IMR-90 (cell line): ENCODE measurements around the gene PCDHGA5. TPM values are rescaled to one million over a fixed set of nuclear protein-coding genes. Genes with fewer than 3 reads are reported as not detected.

Experiments used
- ATAC-seq: fragments of 200-7000 bp; cut with Tn5 transposase; 2 replicates; pipeline ENCODE4 v1.9.1; 2020; ENCODE audit warnings: low read depth, mild to moderate bottlenecking, moderate library complexity
- BruUV-seq: library from RNA; stranded (reverse); fragments of 400-500 nt; replicated peaks from 2 replicates; lab custom pipeline; 2021; lab: Mats Ljungman, UMichigan
- CTCF ChIA-PET: fragments of 300-600 bp; formaldehyde crosslinking; extraction: SDS; loops from one replicate; lab custom pipeline; 2021; ENCODE audit warnings: antibody characterized with exemption; lab: Yijun Ruan, JAX
- POLR2A ChIA-PET: fragments of 300-600 bp; sonication (Branson Sonifier 250); formaldehyde crosslinking; loops from one replicate; lab custom pipeline; 2022; ENCODE audit warnings: antibody characterized with exemption; ENCODE audit not compliant: unreplicated experiment; lab: Charles Lee
- DNase-seq: peaks from one replicate; pipeline ENCODE4 v3.0.0; 2013
- H2AFZ ChIP-seq: replicated peaks from 2 replicates; pipeline ENCODE3; 2013; ENCODE audit warnings: low read length, mild to moderate bottlenecking; ENCODE audit not compliant: poor library complexity
- H2AK5ac ChIP-seq: 2 replicates; pipeline ENCODE4 v1.6.1; 2013; ENCODE audit warnings: low read depth, low read length, inconsistent platforms
- H2AK9ac ChIP-seq: replicated peaks from 2 replicates; pipeline ENCODE3; 2013; ENCODE audit warnings: mild to moderate bottlenecking, low read depth, low read length, moderate library complexity; ENCODE audit not compliant: poor library complexity
- H2BK120ac ChIP-seq: 2 replicates; pipeline ENCODE4 v1.6.1; 2013; ENCODE audit warnings: low read depth, low read length, inconsistent platforms
- H2BK15ac ChIP-seq: 3 replicates; pipeline ENCODE4 v1.6.1; 2013; ENCODE audit warnings: low read depth, low read length, inconsistent platforms
- H2BK20ac ChIP-seq: 2 replicates; pipeline ENCODE4 v1.6.1; 2013; ENCODE audit warnings: low read depth, mild to moderate bottlenecking, inconsistent platforms, low read length, moderate library complexity
- H2BK5ac ChIP-seq: 2 replicates; pipeline ENCODE4 v1.6.1; 2013; ENCODE audit warnings: mild to moderate bottlenecking, low read depth, low read length, inconsistent platforms; ENCODE audit not compliant: poor library complexity, severe bottlenecking
- H3K14ac ChIP-seq: replicated peaks from 2 replicates; pipeline ENCODE4 v1.6.1; 2013; ENCODE audit warnings: low read depth, low read length, inconsistent platforms
- H3K18ac ChIP-seq: 2 replicates; pipeline ENCODE4 v1.6.1; 2013; ENCODE audit warnings: low read depth, low read length, control low read depth
- H3K23ac ChIP-seq: 2 replicates; pipeline ENCODE4 v1.6.1; 2013; ENCODE audit warnings: low read depth, low read length, inconsistent platforms
- H3K27ac ChIP-seq: 2 replicates; pipeline ENCODE4 v1.5.1; 2013; ENCODE audit warnings: mild to moderate bottlenecking, control low read depth, low read length; ENCODE audit not compliant: insufficient read depth
- H3K27me3 ChIP-seq: 2 replicates; pipeline ENCODE4 v1.6.1; 2013; ENCODE audit warnings: low read length; ENCODE audit not compliant: control insufficient read depth, insufficient read depth
- H3K36me3 ChIP-seq: 2 replicates; pipeline ENCODE4 v1.6.1; 2013; ENCODE audit warnings: low read length, mixed read lengths; ENCODE audit not compliant: control insufficient read depth, insufficient read depth
- H3K4ac ChIP-seq: 2 replicates; pipeline ENCODE4 v1.6.1; 2013; ENCODE audit warnings: low read depth, low read length, inconsistent platforms
- H3K4me1 ChIP-seq: 2 replicates; pipeline ENCODE4 v1.6.1; 2013; ENCODE audit warnings: low read length, mixed read lengths; ENCODE audit not compliant: control insufficient read depth, insufficient read depth
- H3K4me2 ChIP-seq: 2 replicates; pipeline ENCODE4 v1.6.1; 2013; ENCODE audit warnings: low read depth, mild to moderate bottlenecking, control low read depth, low read length, moderate library complexity
- H3K4me3 ChIP-seq: 2 replicates; pipeline ENCODE4 v1.5.1; 2013; ENCODE audit warnings: low read depth, mild to moderate bottlenecking, control low read depth, low read length, moderate library complexity; ENCODE audit not compliant: insufficient read depth
- H3K56ac ChIP-seq: 2 replicates; pipeline ENCODE4 v1.6.1; 2013; ENCODE audit warnings: low read length, inconsistent platforms; ENCODE audit not compliant: insufficient read depth; ENCODE audit errors: extremely low read depth
- H3K79me1 ChIP-seq, 2 experiments: 2 replicates each; pipeline ENCODE4 v1.6.1; 2013; ENCODE audit warnings: low read length in 2 of 2, inconsistent platforms in 1 of 2, low read depth in 1 of 2
- H3K9ac ChIP-seq: 2 replicates; pipeline ENCODE4 v1.6.1; 2013; ENCODE audit warnings: low read depth, low read length, control low read depth
- H3K9me1 ChIP-seq: 2 replicates; pipeline ENCODE4 v1.6.1; 2013; ENCODE audit warnings: low read length, inconsistent platforms; ENCODE audit not compliant: insufficient read depth
- H3K9me3 ChIP-seq: 2 replicates; pipeline ENCODE4 v1.6.1; 2013; ENCODE audit warnings: low read length; ENCODE audit not compliant: control insufficient read depth, insufficient read depth
- H4K20me1 ChIP-seq: 2 replicates; pipeline ENCODE4 v1.6.1; 2013; ENCODE audit warnings: low read length, inconsistent platforms; ENCODE audit not compliant: insufficient read depth
- H4K5ac ChIP-seq: 2 replicates; pipeline ENCODE4 v1.6.1; 2013; ENCODE audit warnings: mild to moderate bottlenecking, low read depth, low read length, control low read depth
- H4K8ac ChIP-seq, 2 experiments: 2 replicates each; pipeline ENCODE4 v1.6.1; 2013; ENCODE audit warnings: low read depth in 2 of 2, low read length in 2 of 2, control low read depth in 1 of 2, inconsistent platforms in 1 of 2
- H4K91ac ChIP-seq: 2 replicates; pipeline ENCODE4 v1.6.1; 2013; ENCODE audit warnings: low read depth, low read length, inconsistent platforms; ENCODE audit not compliant: insufficient read depth
- BHLHE40 ChIP-seq: fragments of 150-350 bp; IDR thresholded peaks from 2 replicates; pipeline ENCODE4 v1.6.1; 2016; ENCODE audit warnings: mild to moderate bottlenecking, low read depth, low read length
- CEBPB ChIP-seq: IDR thresholded peaks from 2 replicates; pipeline ENCODE4 v1.6.1; 2012; ENCODE audit warnings: low read depth, low read length, improper control_type of control experiment
- CHD1 ChIP-seq: IDR thresholded peaks from 2 replicates; pipeline ENCODE4 v1.6.1; 2012; ENCODE audit warnings: low read depth, low read length, improper control_type of control experiment
- FOS ChIP-seq: fragments of 150-350 bp; IDR thresholded peaks from 2 replicates; pipeline ENCODE4 v1.6.1; 2016; ENCODE audit warnings: low read depth, low read length
- MAFK ChIP-seq: IDR thresholded peaks from 2 replicates; pipeline ENCODE4 v1.6.1; 2012; ENCODE audit warnings: low read depth, low read length, improper control_type of control experiment
- MAZ ChIP-seq: IDR thresholded peaks from 2 replicates; pipeline ENCODE4 v1.6.1; 2012; ENCODE audit warnings: low read depth, mild to moderate bottlenecking, low read length, improper control_type of control experiment, moderate library complexity, borderline replicate concordance
- NFE2L2 ChIP-seq: fragments of 150-350 bp; IDR thresholded peaks from 2 replicates; pipeline ENCODE4 v1.6.1; 2016; ENCODE audit warnings: low read depth, mild to moderate bottlenecking, low read length
- POLR2A ChIP-seq: IDR thresholded peaks from 2 replicates; pipeline ENCODE4 v1.6.1; 2012; ENCODE audit warnings: mild to moderate bottlenecking, low read depth, low read length
- RAD21 ChIP-seq: IDR thresholded peaks from 2 replicates; pipeline ENCODE4 v1.6.1; 2012; ENCODE audit warnings: low read length, improper control_type of control experiment
- RCOR1 ChIP-seq: IDR thresholded peaks from 2 replicates; pipeline ENCODE4 v1.6.1; 2012; ENCODE audit warnings: mild to moderate bottlenecking, low read length, improper control_type of control experiment; ENCODE audit not compliant: insufficient replicate concordance
- RFX5 ChIP-seq: IDR thresholded peaks from 2 replicates; pipeline ENCODE4 v1.8.0; 2012; ENCODE audit warnings: low read depth, mild to moderate bottlenecking, low read length, moderate library complexity
- SMC3 ChIP-seq: fragments of 150-350 bp; IDR thresholded peaks from 2 replicates; pipeline ENCODE4 v1.6.1; 2016; ENCODE audit warnings: low read depth, mild to moderate bottlenecking, antibody characterized with exemption, low read length, moderate library complexity
- WGBS, 2 experiments: methylation state at CpG; one replicate each; pipeline versions ENCODE4 v1.1.5 to v1.1.7; 2013; ENCODE audit warnings: missing lambda C conversion rate in 2 of 2; ENCODE audit not compliant: insufficient read length in 1 of 2; ENCODE audit errors: extremely low coverage in 2 of 2; 5-methylcytosine and 5-hydroxymethylcytosine counted together
- dilution Hi-C: fragments of 300-500 bp; cut with HindIII; formaldehyde crosslinking; loops from one replicate; pipeline ENCODE4 v1.14.3; 2018; ENCODE audit warnings: low sequenced_read_pairs; ENCODE audit not compliant: unreplicated experiment
- in situ Hi-C: fragments of 300-500 bp; cut with MboI; formaldehyde crosslinking; loops from 3 replicates; pipeline ENCODE4 v1.14.3; 2019; ENCODE audit warnings: low sequenced_read_pairs, inconsistent platforms, mixed read lengths
- intact Hi-C: fragments of 100-400 bp; cut with micrococcal nuclease; formaldehyde crosslinking; loops from 2 replicates; pipeline ENCODE4 v1.10.0; 2022
- polyA plus RNA-seq, 3 experiments: library from polyadenylated mRNA; depleted of rRNA; stranded (reverse); fragments of >200 nt; gene quantifications; 2 replicates each; pipeline ENCODE4 v1.2.3, GENCODE V29; 2012; ENCODE audit warnings: low replicate concordance in 1 of 3
- total RNA-seq: library from RNA; depleted of rRNA; stranded (reverse); fragments of >200 nt; gene quantifications from 2 replicates; pipeline ENCODE4 v1.2.3, GENCODE V29; 2012
- TF ChIP-seq, protein P1 (sequence below): fragments of 150-350 bp; IDR thresholded peaks from 2 replicates; pipeline ENCODE4 v1.6.1; 2017; ENCODE audit warnings: mild to moderate bottlenecking, antibody characterized with exemption, low read length, low read depth
- TF ChIP-seq, protein P2 (sequence below): fragments of 150-350 bp; IDR thresholded peaks from 2 replicates; pipeline ENCODE4 v1.6.1; 2016; ENCODE audit warnings: low read depth, mild to moderate bottlenecking, low read length, moderate library complexity, borderline replicate concordance
- TF ChIP-seq, protein P3 (sequence below): conservative IDR thresholded peaks from 2 replicates; pipeline ENCODE4 v1.5.1; 2012; ENCODE audit warnings: mild to moderate bottlenecking, low read depth, low read length, improper control_type of control experiment

Gene PCDHGA5
- total and polyA plus RNA-seq, 2 of the 4 experiments (the other 2 are of a cell fraction), result 1.3 to 2.0 TPM

DNA sequence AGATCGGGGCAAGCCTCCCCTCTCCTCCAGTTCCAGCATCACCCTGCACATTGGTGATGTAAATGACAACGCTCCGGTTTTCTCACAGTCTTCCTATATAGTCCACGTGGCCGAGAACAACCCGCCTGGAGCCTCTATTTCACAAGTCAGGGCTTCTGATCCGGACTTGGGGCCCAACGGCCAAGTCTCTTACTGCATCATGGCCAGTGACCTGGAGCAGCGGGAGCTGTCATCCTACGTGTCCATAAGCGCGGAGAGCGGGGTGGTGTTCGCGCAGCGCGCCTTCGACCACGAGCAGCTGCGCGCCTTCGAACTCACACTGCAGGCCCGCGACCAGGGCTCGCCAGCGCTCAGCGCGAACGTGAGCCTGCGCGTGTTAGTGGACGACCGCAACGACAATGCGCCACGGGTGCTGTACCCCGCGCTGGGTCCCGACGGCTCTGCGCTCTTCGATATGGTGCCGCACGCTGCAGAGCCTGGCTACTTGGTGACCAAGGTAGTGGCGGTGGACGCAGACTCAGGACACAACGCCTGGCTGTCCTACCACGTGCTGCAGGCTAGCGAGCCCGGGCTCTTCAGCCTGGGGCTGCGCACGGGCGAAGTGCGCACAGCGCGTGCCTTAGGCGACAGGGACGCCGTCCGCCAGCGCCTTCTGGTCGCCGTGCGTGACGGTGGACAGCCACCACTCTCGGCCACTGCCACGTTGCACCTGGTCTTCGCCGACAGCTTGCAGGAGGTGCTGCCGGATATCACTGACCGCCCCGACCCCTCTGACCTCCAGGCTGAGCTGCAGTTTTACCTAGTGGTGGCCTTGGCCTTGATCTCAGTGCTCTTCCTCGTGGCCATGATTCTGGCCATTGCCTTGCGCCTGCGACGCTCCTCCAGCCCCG, 25.4 kb downstream of the PCDHGA5 start:
- H3K9me3 ChIP-seq, result peaks cover 53% of the 10 kb centered on the region
- TF ChIP-seq RCOR1 (no peak), POLR2A (no peak), BHLHE40 (no peak), RFX5 (no peak), MAZ (no peak), CHD1 (no peak), NFE2L2 (no peak), FOS (no peak), CEBPB (no peak), SMC3 (no peak), RAD21 (no peak), MAFK (no peak)
- TF ChIP-seq, protein P1, sequence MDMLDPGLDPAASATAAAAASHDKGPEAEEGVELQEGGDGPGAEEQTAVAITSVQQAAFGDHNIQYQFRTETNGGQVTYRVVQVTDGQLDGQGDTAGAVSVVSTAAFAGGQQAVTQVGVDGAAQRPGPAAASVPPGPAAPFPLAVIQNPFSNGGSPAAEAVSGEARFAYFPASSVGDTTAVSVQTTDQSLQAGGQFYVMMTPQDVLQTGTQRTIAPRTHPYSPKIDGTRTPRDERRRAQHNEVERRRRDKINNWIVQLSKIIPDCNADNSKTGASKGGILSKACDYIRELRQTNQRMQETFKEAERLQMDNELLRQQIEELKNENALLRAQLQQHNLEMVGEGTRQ, result no peak
- TF ChIP-seq, protein P2, sequence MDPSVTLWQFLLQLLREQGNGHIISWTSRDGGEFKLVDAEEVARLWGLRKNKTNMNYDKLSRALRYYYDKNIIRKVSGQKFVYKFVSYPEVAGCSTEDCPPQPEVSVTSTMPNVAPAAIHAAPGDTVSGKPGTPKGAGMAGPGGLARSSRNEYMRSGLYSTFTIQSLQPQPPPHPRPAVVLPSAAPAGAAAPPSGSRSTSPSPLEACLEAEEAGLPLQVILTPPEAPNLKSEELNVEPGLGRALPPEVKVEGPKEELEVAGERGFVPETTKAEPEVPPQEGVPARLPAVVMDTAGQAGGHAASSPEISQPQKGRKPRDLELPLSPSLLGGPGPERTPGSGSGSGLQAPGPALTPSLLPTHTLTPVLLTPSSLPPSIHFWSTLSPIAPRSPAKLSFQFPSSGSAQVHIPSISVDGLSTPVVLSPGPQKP, result no peak
- TF ChIP-seq, protein P3, sequence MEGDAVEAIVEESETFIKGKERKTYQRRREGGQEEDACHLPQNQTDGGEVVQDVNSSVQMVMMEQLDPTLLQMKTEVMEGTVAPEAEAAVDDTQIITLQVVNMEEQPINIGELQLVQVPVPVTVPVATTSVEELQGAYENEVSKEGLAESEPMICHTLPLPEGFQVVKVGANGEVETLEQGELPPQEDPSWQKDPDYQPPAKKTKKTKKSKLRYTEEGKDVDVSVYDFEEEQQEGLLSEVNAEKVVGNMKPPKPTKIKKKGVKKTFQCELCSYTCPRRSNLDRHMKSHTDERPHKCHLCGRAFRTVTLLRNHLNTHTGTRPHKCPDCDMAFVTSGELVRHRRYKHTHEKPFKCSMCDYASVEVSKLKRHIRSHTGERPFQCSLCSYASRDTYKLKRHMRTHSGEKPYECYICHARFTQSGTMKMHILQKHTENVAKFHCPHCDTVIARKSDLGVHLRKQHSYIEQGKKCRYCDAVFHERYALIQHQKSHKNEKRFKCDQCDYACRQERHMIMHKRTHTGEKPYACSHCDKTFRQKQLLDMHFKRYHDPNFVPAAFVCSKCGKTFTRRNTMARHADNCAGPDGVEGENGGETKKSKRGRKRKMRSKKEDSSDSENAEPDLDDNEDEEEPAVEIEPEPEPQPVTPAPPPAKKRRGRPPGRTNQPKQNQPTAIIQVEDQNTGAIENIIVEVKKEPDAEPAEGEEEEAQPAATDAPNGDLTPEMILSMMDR, result no peak

More for the DNA sequence above, 25.4 kb downstream of the PCDHGA5 start:
- Histone ChIP-seq H3K79me1 (peaks cover 7% of the 10 kb centered on the region in 2 experiments; a peak in 3 of 4 replicates), H3K4me1 (peaks cover 1% of the 10 kb centered on the region; the same call in 1 of the 2 replicates), H2AFZ (no peak overlapping the region), H2BK120ac (no peak overlapping the region), H3K27ac (no peak overlapping the region), H3K23ac (no peak overlapping the region), H3K27me3 (no peaks in the 10 kb centered on the region), H4K5ac (no peak overlapping the region), H2BK5ac (no peak overlapping the region), H4K8ac (no peak overlapping the region), H2BK15ac (no peak overlapping the region), H2BK20ac (no peak overlapping the region), H2AK9ac (no peak overlapping the region), H3K4me3 (no peak overlapping the region), H3K18ac (no peak overlapping the region), H4K91ac (no peak overlapping the region), H4K20me1 (no peaks in the 10 kb centered on the region), H3K56ac (no peak overlapping the region), H2AK5ac (no peak overlapping the region), H3K4me2 (no peak overlapping the region), H3K9me1 (no peaks in the 10 kb centered on the region), H3K14ac (no peak overlapping the region), H3K4ac (no peak overlapping the region), H3K9ac (no peak overlapping the region), H3K36me3 (peaks cover 20% of the 10 kb centered on the region)
- dilution Hi-C loops, result no loop called here
- 44% methylated on average over 60 of the region's 77 CpGs; no CpG with 5 or more reads in 1 of the 2 experiments for WGBS, 2 experiments
- ChIA-PET CTCF (no interaction called here), POLR2A (no interaction called here)
- no peak for ATAC-seq
- intact Hi-C loops, result no loop called here
- in situ Hi-C loops, result no loop called here
- no TSS peak for BruUV-seq
- DNase-seq, result no peak
